NCI-H2227 treated with DMSO at 0.1 percent for 48 hours (cell line): ENCODE results near the gene DBI.
A peak's percentile ranks its signal among the peaks of the same experiment; 100 is the strongest.
"Not testable (repeated sequence)": the region's sequence is repeated elsewhere in the genome, so short reads cannot be mapped to it uniquely, and the experiment has no call there.

Source experiments
- DNase-seq: peaks from one replicate; lab custom pipeline; 2025; lab: John Stamatoyannopoulos, UW

Gene DBI

DNA sequence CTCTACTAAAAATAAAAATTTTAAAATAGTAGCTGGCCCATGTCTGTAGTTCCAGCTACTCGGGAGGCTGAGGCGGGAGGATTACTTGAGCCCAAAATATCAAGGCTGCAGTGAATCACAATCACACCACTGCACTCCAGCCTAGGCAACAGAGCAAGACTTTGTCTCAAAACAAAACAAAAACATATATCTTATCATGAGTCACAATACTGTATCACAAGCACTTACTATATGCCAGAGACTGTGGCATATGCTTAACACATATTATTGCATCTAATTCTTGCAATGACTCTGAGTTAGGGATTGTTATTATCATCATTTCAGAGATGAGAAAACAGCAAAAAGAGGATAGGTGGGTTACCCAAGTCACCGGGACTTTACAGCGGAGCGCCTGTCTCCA, 35.3 kb downstream of the DBI start:
- no peak for DNase-seq

DNA sequence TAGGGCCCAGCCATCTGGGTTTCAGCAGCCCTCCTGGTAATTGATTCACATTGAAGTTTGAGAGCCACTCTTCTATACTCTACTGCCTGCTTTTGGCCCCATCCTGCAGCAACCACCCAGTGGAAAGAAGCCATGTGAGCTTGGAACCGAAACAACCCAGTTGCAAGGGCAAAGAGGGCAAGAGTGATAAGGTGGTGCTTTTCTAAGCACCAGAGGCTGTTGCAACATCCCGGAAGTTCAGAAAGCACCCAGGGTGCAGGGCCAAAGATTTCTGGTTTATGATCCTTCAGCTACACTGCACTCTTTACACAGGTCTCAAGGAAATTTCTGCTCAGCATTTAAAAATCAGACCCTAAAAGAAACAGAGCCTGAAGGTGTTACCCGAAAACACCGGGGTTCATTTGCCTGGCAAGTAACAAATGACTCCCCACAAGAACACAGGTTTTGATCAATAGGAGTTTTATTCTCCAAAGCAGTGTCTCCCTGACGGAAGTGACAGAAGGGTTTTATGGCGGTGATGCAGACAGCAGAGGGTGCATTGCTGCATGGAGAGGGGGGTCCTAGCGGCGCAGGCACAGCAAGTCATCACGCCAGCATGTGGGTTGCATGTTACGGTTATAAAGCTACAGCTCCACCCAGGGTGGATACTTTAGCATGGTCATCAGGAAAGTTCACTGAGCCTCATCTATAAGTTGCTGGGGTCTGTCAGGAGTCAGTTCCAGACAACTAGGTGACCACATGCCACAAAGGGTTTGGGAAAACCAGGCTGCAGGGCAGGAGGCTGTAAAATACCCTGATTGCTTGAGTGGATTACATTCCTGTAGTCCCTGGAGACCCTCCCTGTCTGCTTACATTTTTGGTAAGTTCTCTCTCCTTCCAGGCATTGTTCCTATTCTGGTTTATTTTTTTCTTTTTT, 36.1 kb downstream of the DBI start:
- DNase-seq: no peak

DNA sequence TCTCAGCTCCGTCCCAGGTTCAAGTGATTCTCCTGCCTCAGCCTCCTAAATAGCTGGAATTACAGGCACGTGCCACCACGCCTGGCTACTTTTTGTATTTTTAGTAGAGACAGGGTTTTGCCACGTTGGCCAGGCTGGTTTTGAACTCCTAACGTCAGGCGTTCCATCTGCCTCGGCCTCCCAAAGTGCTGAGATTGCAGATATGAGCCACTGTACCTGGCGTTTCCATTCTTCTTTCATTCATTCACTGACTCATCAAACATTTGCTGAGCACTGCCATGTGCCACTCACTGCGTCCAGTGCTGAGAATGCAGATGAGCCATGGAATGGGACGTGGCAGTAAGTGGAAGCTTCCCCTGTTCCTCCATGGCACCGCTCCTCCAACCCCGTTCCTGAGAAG, 36.8 kb downstream of the DBI start:
- DNase-seq: not testable (repeated sequence)

DNA sequence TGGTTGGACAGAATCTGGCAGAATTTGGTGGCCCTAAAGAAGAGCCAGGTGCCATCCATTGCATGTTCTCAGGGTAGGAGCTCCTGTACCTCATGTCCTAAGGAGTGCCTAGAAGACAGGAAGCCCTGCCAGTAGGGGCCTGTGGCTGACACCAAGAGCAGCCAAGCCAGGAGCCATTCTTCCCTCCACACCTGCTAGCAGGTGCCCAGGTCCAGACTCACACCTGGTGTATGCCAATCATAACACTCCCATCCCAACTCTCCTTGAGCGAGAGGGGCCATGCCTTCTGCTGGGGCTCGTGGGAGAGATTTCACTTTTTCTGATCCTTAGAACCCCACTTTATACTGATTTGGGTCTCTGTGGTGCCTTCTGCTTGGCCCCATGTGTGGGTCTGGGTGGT, 38.4 kb downstream of the DBI start:
- no peak for DNase-seq

DNA sequence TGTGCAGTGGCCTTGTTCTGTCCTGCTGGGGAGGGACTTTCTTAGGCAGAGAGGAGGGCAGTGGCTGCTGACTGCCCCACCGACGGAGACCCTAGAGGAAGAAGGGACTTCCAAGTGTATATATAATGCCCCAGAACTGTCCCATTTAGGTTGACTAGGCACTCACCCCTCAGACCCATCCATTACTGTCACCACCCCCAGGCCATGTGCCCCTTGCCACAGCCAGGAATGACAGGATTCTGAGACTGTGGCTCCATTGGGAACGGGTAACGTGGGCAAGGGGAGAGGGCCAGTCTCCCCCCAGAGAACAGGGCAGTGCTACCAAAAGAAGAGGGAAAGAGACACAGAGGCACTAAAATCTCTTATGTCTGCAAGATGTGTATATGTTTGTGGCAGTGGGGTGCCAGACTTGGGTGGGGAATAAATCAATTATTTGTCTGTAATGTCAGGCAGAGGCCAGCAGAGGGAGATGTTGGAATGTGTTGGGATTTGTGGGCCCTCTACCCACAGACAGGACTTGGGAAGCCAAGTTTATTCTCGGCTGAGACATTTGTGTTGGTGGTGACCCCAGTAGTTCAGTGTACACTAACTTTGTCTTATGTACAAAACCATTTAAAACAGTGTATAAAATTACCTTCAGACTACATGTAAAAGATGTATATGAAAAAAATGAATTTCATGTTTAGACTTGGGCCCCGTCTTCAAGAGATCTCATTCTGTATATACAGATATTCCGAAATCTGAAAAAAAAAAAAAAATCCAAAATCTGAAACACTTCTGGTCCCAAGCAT, 40.8 kb downstream of the DBI start:
- DNase-seq: peak; percentile 28

DNA sequence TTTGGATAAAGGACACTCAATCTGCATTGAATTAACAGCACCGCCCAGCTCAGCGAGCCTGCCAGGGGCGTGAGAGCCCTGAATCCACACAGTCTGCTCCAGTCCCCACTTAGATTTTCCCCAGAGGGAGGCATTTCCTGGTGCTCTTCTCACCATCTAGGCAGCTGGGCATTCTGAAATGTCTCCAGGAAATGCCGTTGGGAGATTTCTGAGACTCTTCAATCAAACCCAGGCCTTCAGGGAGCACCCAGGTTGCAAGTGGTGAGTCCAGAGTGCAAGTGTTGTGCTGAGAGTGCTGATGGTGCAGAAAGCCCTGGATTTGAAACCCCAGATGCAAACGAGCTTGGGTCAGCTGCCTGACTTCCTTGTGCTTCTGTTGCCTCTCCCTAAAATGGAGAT, 41.4 kb downstream of the DBI start:
- DNase-seq: no peak

DNA sequence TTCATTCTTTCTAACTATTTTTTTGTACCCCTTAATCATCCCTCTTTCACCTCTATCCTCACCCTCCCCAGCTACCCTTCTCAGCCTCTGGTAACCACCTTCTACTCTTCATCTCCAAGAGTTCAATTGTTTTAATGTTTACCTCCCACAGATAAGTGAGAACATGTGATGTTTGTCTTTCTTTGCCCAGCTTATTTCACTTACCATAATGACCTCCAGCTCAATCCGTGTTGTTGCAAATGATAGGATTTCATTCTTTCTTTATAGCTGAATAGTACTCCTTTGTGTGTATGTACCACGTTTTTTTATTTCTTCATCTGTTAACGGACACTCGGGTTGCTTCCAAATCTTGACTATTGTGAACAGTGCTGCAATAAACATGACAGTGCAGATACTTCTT, 42.7 kb downstream of the DBI start:
- DNase-seq: no peak

DNA sequence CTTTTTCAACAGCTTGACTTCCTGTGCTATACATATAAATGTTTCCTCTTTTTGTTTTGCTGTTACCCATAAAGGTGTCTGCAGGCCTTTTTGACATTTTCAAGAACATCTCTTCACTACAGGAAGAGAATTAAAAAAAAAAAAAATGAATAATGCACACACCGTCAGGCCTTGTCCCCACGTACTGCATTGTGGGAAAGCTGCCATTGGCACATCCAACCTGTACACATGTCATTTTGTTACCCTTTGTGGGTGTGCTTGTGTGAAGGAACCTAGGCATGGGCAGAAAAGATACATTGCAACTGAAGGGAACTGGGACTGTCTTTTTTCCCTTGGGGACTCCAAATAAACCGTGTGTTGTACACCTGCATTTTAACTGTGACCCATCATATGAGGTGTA, 48.1 kb downstream of the DBI start:
- no peak for DNase-seq

DNA sequence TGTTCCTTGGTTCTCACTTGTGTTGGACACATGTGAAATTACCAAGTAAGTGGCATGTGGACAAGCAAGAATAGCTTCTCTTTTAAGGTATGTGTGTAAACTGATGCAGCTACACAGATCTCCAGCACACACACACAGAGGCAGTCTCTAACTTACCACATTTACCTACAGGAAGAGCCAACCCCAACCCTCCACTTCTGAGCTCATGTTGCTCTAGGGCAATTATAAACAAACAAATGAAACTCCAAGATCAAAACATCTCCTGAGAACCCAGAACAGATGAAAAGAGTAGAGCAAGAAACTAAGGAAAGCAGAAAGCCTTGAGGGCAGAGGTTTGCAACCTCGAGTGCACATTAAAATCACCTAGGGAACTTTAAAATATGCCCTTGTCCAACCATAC, 48.9 kb downstream of the DBI start:
- DNase-seq: no peak

DNA sequence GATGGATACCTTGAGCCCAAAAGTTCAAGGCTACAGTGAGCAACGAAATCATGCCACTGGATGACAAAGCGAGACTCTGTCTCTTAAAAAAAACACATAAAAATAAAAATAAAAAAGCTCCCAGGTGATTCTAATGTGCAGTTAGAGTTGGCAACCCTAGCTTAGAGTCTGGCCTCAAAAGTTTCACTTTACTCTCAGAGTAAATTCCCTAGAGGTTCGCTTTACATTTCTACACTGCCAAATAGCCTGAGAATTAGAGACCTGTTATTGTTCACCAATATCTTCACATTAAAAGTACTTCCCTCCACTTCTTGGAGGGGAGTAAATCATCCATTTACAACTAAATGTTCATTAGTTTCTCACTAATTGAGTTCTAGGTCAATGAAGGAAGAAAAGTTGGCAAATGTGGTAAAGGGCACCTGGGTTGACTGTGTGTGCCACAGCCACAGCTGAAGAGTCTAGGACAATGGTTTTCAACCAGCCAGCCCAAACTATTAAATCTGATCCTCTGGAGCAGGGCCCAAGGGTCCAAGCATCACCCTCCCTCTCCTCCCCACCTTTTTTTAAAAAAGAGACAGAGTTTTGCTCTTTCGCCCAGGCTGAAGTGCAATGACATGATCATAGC, 49.6 kb downstream of the DBI start:
- DNase-seq: no peak

DNA sequence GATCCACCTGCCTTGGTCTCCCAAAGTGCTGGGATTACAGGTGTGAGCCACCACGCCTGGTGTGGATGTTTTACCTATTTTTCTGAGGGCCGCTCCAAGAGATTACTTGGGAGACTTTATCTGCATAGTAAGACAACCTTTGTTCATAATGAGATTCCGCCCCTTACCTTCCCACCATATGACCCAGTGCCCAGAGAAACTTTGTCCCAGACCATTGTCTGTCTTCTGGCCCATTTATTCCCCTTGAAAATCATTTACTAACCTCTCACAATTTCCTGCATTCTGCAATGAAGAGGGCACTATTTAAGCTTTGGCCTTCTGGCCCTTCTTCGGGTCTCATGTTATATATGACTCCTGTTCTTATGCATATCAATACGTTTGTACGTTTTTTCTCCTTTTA, 51.1 kb downstream of the DBI start:
- DNase-seq: no peak

DNA sequence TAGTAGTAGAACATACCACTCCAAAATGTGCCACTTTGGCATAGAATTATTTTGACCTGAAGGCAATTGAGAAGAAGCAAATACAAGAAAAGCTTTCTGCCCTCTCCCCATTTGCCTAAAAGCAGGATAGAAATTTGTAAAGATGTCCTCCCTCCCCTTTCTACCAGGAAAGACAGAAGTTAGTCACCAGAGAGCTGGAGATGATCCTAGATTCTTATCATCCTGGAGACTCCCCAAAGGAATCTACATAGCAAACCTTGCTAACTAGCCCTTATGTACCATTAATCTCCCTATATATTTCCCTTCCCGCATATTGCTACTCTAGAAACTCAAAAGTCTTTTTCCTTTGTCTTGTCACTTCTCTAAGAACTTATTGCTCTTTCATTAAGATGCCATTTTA, 52.3 kb downstream of the DBI start:
- no peak for DNase-seq

DNA sequence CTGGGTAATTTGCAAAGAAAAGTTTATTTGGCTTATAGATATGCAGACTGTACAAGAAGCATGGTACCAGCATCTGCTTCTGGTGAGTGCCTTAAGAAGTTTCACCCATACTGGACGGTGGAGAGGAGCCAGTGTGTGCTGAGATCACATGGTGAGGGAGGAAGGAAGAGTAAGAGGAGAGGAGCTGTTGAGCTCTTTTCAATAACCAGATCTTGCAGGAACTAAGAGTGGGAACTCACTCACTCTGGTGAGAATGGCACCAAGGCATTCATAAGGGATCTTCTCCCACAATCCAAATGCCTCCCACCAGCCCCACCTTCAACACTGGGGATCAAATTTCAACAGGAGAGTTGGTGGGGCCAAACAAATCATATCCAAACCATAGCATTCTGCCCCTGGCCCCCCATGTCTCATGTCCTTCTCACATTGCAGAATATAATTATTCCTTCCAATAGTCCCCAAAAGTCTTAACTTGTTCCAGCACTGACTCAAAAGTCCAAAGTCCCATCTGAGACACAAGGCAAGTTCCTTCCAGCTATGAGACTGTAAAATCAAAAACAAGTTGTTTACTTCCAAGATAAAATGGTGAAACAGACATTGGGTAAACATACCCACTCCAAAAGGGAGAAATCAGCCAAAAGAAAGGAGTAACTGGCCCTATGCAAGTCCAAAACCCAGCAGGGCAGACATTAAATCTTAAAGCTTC, 53.2 kb downstream of the DBI start:
- DNase-seq: no peak

DNA sequence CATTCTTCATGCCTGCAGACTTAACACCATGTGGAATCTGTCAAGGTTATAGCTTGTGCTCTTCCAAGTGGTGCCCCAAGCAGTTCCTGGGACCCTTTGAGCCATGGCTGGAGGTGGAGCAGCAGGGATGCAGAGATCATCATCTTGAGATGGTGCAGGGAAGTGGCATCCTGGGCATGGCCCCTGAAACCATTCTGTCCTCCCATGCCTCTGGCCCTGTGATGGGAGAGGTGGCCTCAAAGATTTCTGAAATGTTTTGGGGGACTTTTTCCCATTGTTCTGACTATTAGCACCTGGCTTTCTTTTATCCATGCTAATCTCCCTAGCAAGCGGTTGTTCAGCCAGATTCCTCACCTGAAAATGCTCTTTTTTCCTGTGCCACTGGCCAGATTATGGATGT, 54.5 kb downstream of the DBI start:
- DNase-seq: no peak

DNA sequence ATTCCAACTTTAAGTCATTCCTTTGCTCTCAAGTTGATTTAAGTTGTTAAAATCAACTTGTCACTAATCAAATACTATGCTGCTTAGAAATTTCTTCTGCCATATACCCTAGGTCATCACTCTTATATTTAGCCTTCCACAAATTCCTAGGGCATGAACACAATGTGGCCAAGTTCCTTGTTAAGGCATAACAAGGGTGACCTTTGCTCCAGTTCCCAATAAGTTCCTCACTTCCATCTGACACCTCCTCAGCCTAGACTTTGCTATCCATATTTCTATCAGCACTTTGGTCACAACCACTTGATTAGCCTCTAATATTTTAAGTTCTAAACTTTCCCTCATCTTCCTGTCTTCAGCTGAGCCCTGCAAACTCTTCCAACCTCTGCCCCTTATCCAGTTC, 55.0 kb downstream of the DBI start:
- DNase-seq: no peak
